Measurements from ENCODE around the gene CCL14.
A peak's percentile ranks its signal among the peaks of the same experiment; 100 is the strongest.
"Not testable (repeated sequence)": the region's sequence is repeated elsewhere in the genome, so short reads cannot be mapped to it uniquely, and the experiment has no call there.

The CCL14 gene
- 0 to 0.43 (median 0) reads per million in 18 experiments for total RNA-seq

DNA sequence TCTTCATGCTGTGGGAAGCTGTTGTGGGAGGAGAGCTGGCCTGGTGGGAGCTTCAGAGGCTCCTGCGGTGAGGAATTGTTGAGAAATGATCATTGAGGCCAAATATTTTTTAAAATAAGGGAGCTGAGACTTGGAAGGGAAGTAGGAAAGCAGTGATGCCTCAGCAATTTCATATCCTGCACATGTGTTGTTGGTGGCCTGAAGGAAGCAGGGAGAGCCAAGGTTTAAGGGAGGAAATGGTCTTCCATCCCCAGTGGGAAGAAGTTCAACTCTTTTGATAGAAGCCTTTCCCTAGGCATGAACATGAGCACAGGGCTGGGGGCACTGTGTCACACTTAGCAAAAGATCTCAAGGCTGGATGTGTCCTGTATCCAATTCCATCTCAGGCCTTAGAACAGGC lies at the start of gene CCL14:
Gene CCL14, minus strand, starts transcription at position 87 of the 400 bp plus-strand sequence. Its CDS starts 80 bp downstream, at position 7.
- no peak for DNase-seq

DNA sequence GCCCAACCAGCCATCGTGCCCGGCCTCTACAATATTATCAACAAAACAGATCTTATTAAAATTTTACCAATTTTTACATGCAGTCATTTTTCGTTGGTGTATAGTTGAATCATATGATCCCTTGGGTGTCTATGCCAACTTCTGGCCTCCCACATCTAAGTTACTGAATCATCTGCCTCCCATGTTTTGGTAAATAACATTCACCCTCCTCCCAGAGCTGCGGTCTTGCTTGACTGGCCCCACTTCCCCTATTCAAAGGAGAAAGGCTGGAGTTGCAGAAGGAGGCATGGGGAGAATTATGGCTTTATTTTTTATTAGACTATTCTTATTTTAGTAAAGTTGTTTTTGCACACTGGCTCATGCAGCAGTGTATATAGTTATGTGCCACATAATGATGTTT lies 49.7 kb upstream of the CCL14 start:
- DNase-seq, result peak; percentile 91 to 93

DNA sequence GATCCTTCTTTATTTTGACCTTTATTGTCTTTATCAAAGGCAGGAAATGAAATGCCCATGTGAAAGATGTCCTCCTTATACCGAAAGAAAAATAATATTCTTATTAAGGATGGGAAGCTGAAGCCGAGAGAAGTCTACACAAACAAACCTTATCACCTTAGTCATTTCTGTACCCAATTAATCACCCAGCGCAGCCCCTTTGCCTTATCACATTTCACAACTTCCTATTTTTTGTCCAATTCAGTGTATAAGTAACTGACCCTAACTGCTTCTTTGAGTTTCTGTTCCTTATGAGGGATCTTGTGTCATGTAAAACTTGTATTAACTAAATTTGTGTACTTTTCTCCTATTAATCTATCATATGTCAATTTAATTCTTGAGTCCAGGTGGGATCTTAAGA lies 47.6 kb upstream of the CCL14 start:
- DNase-seq, result peak; percentile 71 to 82

DNA sequence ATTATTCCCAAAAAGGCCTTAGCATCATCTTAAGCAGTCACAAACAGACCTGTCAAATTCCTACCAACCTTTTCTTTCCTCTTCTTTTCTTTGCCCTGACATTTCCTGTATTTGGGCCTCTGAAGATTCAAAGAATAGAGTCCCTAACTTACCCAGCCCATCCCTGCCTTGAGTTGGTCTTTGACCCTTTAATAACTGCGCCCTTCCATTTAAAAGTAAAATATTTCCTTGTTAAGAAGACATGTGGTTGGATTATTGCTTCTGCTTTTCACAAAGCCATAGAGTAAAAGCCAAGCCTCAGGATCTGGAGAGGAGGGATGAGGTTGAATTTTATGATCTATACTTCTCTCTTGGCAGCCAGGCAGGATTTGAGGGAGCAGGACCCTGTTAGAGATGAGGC lies 44.4 kb upstream of the CCL14 start:
- DNase-seq, result no peak

DNA sequence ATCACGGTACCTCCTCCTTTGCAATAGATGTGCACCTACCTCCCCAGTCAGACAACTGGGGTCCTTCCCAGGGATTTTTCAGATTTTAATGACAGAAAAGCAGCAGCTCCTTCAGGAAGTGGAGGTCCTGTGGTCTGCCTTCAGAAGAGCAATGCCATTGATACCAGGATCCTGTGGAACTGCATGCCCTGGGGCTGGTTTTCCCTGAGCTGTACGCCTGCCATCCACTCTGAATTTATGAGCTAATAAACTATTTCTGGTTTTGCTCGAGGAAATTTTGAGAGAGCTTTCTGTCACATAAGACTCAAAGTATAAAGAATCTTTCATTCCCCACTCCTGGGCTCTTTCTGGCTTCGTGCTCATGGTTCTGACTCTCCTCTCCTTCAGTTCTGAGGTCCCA lies 41.2 kb upstream of the CCL14 start:
- no peak for DNase-seq

DNA sequence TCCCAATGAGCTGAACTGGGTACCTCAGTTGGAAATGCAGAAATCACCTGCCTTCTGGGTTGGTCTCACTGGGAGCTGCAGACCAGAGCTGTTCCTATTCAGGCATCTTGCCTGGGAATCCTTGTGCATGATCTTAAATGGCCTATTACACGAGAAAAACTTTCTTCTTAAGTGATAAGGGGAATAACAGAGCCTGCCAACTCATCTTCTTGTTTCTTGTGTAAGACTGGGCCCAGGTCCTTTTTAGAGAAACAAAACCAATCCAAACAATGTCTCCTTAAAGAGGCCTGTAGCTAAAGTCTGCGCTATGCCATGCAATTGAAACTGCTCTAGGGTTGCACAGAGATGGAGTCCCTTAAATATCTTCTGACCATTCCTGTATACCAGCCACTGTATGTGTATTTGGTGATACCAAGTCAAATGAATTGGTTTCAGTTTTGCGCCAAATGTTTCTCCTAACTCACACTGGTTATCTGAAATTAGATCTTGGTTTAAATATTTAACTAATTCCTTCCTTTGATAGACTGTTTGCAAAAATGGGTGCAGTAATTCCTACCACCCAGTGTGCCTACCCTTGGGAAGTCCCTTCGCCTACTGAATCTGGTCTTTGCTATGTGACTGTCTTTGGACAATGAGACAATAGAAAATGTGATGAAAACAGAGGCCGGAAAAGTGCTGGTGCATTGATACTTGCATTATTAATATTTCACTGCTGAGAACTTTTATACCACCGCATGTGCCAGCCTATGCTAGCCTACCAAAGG lies 37.8 kb upstream of the CCL14 start:
- no peak for DNase-seq

DNA sequence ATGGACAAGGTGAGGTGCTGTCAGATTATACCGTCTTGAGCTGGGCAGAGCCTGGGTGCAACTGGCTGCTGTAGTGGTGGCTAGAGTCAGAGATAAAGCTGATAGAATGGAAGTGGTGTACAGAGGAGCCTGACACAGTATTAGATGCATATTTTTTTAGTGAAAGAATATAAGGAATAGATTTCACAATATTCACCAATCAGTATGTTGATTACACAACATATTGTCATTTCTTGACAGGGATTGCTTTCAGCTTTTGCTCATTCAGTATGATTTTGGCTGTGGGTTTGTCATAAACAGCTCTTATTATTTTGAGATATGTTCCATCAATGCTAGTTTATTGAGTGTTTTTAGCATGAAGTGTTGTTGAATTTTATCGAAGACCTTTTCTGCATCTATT lies 32.9 kb upstream of the CCL14 start:
- no peak for DNase-seq

DNA sequence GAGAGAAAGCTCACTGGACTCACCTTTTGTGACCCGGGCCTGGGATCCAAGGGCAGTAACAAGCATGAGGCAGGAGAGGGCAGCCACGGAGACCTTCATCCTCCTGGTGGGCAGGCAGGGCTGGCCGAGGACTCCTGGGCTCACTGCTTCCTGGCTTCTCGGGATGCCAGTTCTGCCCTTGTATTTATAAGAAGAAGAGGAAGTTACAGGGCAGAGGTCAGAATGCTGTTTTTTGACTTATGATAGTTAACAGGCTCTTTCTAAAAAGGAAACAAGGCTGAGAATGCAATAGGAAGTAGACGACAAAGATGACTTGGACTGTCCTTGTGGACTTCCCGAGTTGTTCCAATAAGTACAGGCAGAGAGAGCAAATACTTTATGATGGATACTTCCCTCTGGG lies 31.3 kb upstream of the CCL14 start, which contains the start of gene CCL23:
Gene CCL23, minus strand, starts transcription at position 174 of the 400 bp plus-strand sequence. Its CDS starts 75 bp downstream, at position 99.
- peak; percentile 45 to 73 for DNase-seq

DNA sequence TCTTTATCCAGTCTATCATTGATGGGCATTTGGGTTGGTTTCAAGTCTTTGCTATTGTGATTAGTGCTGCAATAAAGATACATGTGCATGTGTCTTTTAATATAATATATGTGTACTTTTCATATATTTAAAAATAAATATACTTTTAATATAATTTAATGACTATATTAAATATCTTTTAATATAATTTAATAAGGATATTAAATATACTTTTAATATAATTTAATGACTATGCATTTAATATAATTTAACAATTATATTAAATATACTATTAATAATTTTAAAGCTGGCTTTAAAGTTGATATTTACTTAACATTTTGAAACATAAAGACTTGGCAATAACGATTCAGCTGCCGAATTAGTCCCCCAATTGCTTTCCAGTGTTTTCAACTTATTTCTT lies 30.0 kb upstream of the CCL14 start:
- DNase-seq, result no peak

DNA sequence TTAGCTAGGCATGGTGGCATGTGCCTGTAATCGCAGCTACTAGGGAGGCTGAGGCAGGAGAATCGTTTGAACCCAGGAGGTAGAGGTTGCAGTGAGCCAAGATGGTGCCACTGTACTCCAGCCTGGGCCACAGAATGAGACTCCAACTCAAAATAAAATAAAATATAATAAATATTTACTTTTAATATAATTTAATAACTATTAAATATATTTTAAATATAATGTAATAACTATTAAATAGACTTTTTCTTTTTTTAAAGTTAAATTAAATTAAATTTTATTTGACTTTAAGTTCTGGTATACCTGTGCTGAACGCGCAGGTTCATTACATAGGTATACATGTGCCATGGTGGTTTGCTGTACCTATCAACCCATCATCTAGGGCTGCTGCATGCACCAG lies 29.4 kb upstream of the CCL14 start:
- DNase-seq, result not testable (repeated sequence)

DNA sequence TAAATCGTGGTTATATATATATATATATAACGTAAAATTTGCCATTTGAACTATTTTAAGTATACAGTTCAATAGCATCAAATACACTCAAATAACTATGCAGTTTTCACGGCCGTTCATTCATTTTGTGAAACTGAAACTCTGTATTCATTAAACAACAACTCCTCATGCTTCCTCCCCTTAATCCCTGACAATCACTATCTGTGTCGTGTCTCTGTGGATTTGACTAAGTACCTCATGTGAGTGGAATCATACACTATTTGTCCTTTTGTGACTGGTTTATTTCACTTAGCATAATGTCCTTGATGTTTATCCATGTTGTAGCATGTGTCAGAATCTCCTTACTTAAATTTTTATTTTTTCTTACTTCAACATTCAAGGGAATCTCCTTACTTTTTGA lies 28.4 kb upstream of the CCL14 start:
- DNase-seq, result no peak

DNA sequence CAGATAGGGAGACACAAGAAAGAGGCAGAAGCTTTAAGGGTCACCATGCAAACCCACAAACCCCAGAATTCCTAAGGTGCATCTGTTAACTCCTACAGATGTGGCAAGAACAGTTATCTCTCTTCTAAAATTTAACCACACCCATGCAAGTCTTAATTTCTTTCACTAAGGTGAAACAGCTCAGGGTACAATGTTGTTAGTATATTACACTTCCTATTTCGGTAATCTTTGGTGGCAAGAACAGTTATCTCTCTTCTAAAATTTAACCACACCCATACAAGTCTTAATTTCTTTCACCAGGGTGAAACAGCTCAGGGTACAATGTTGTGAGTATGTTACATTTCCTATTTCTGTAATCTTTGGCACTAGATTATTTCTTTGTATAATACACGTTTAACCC lies 24.7 kb upstream of the CCL14 start:
- no peak for DNase-seq

DNA sequence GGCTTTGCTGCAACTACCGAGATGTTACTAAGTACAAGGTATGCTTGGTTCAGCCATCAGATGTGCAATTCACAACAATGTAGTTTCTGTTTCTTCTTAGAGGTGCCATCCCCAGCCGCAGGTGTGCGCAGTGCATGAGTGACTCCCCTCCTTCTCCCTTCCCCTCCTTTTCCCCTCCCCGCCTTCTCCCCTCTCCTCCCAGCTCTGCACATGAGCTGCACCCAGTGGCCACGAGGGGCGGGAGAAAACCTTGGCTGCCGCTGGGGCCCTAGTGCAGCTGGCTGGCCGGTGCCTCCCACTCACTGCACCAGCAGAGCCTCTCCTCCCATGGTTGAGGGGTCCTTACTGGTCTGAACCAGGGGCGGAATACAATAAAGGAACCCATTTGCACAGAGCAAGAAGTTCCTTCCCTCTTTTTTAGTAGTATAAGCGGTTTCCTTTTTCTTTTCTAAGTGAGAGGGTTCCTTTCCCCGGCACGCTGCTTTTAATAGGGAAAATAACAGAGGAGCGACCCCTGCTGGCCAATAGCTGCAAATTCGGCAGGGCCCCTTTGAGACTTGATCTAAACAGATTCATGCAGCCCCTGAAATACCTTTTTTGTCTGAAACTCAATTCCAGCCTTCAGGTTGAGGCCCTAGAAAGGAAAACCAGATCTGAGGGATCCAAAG lies 22.6 kb upstream of the CCL14 start:
- peak; percentile 39 to 43 for DNase-seq

DNA sequence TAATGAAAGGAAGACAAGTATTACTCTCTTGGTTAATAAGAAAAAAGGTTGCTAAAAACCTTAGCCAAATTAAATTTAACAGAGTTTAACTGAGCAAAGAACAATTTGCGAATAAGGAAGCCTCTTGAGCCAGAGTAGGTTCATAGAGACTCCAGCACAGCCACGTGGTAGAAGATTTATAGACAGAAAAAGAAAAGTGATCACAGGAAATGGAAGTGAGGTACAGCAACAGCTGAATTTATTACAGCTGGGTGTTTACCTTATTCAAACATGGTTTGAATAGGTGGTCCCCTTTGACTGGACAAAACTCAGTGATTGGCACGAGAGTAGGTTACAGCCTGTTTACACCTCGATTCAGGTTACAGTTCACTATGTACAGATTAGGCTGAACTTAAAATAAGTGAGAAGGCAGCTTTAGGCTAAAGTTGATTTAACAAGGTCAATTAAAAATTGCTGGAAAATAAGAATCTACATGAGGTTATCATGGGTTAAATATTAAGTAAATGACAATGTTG lies 18.1 kb upstream of the CCL14 start:
- DNase-seq, result no peak

DNA sequence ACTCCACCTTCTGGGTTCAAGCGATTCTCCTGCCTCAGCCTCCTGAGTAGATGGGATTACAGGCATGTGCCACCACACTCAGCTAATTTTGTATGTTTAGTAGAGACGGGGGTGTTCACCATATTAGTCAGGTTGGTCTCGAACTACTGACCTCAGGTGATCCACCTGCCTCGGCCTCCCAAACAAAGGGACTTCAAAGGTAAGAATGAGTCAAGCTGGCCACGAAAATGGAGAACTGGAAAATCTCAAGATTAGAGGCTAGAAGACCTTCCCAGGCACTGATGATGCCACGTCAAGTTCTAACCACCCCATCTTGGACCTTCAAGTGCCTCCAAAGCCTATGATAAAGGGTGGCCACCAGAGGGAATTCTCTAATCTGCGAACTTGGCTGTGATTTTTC lies 16.1 kb upstream of the CCL14 start:
- DNase-seq, result no peak

DNA sequence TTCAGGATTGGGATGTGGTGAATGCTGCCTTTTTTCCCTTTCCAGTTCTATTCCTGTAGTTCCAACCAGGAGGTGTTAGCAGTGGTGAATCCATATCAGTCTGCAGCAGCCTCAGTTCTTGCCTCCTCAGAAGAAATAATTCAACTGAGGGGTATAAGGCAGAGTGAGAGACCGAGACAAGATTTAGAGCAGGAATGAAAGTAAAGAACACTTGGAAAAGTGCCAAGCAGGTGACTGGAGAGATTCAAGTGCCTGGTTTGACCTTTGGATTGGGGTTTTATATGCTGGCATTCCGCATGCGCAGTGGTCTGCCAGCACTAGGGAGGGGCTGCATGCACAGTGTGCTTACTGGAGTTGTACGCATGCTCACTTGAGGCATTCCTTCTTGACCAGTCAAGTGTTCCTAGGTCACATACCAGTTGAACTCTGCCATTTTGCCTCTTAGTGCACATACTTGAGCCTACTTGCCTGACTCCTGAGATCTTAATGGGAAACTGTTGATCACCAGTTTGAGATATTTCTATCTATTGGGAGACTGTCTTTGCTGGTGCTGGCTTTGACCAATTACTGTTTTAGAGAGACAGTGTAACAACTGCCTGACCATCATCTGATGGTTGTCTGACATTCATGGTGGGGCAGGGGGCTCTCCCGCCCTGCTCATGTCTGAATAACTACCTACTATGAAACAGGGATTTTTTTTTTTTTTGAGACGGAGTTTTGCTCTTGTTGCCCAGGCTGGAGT lies 15.5 kb upstream of the CCL14 start:
- no peak for DNase-seq

DNA sequence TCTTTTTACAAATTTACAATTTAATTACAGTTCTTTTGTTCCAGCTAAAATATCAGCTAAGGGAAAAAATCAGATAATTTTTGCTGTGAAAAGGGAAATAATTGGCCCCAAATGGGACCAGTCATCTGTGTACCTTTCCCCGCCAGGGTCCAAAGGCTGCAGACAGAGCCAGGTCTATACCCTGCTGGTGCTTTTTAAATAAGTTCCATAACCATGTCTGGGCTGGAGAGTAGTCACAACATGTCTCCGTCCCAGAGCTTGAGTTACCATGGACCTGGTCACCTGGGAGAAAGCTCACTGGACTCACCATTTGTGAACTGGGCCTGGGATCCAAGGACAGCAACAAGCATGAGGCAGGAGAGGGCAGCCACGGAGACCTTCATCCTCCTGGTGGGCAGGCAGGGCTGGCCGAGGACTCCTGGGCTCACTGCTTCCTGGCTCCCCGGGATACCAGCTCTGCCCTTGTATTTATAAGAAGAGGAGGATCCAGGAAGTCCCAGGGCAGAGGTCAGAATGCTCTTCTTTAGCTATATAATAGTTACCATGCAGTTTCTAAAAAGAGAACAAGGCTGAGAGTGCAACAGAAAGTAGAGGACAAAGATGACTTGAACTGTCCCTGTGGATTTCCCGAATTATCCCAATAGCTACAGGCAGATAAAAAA lies 14.7 kb upstream of the CCL14 start, which contains the start of gene CCL15:
Gene CCL15, minus strand, starts transcription at position 444 of the 662 bp plus-strand sequence. Its CDS starts 61 bp downstream, at position 383.
- DNase-seq, result no peak

DNA sequence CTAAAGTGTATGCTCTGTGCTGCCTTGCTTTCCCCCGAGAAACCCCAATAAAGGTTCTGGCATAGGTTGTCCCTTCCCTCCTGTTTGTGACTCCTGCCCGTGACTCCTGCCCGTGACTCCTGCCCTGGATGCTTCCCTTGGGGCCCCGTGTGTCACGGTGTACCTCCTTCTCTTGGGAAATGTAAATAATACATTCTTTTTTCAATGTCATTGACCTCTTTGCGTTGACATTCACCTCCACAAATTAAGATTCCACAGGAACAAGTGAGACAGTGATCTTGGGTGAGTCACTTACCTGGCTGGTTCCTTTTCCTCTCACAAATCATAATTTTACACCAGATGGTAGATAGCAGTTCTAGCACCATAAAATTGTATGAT lies 14.2 kb upstream of the CCL14 start:
- no peak for DNase-seq

DNA sequence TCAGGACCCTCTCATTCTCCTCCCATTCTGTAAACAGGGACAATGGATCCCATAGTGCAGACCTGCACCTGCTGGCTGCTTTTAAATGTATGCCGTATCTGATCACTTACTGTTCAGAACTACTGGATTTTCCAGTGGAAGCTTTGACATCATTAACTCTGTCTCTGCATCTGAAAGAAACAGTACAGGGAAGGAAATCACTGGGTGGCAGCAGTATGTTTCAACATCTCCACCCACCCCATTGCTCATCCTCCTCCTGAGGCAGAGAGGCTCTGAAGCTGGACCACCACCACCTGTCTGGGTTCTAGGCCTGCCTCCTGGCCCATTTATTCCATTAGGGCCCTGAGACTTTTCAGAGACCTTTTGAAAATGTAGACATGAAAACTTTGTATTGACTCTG lies 12.2 kb upstream of the CCL14 start:
- peak; percentile 40 to 60 for DNase-seq

DNA sequence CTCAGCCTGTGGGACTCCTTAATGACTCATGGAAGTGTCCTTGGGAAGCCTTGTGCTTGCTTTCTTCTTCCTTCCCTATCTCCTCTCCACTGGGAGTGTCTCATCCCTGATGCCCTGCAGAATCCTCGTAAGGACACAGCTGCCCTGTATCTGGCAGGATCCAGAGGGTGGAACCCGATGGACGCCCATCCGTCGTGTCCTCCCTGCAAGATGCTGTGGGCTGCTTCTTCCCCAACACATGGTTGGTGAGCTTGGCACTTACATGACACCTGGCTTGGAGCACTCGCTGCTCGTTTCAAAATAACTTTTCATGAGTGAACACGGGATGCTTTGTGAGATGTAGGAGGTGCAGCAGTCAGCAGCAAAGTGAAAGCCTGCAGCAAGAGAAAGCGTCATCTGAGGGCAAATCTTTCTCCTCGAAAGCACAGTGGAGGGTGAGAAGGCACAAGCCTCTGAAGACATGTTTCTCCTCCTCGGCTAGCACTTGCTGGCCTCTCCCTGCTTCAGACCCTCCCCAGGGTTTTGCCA lies 11.6 kb upstream of the CCL14 start:
- no peak for DNase-seq

DNA sequence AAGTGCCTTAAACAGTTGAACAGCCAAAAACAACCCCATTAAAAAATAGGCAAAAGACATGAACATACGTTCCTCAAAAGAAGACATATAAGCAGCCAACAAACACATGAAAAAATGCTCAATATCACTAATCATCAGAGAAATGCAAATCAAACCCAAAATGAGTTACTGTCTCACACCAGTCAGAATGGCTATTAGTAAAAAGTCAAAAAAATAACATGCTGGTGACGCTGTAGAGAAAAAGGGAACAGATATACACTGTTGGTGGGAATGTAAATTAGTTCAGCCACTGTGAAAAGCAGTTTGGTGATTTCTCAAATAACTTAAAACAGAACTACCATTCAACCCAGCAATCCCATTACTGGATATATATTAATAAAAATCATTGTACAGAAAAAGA lies 8.8 kb upstream of the CCL14 start:
- not testable (repeated sequence) for DNase-seq

DNA sequence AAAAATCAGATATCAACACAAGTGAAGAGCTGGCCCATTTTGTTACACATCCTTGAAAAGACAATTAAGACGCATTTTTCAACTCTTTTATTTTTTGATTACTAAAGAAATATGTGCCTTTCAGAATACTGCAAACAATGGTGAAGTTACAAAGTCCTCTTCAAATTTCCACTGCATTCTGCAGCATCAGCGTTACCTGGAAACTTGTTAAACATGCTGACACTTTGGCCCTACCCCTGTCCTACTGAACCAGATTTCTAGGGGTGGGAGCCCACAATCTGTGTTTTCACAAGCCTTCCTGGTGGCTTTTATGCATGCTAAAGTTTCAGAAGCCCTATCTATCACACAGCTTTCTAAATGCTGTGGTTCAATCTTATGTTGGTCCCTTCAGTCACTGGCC lies 4.5 kb upstream of the CCL14 start:
- DNase-seq, result no peak

Data from inflammatory macrophage (primary cell).